ENCODE data around the gene TRIO. TPM values are rescaled to one million over a fixed set of nuclear protein-coding genes. Genes with fewer than 3 reads are reported as not detected.

Gene TRIO
- polyA plus RNA-seq, 1 of the 3 experiments (the other 2 are of a cell fraction): 229 TPM

DNA sequence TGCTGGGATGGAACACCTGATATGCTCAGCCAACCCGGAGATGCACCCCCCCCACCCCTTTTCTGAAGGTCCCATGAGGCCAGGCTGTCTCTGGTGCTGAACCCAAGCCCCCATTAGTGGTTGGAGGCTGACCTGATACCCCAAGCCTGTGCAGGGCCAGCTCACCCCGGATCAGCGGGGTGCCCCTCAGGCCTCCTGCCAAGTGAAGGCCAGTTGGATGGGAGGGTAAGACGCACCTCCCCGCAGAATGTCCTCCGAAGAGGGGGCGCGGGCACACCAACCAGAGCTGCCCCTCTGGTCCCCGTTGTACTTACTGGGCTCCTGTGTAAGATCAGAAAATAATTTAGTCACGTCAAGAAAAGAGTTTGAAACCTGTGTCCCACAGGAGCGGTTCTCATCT, 361.7 kb downstream of the TRIO start:
- Histone ChIP-seq H3K79me2 (ENCODE audit: insufficient read depth) (peaks cover 21% of the 10 kb centered on the region), H3K27me3 (ENCODE audit: insufficient read depth) (no peaks in the 10 kb centered on the region), H3K9me3 (no peaks in the 10 kb centered on the region), H3K36me3 (replicated peaks in 1 of 2; ENCODE audit: control insufficient read depth in 1 of 2, insufficient read depth in 2 of 2, low read length in 1 of 2) (peaks cover 80 to 98% of the 10 kb centered on the region in 2 experiments), H3K4me1 (ENCODE audit: control insufficient read depth in 1 of 2, insufficient read depth in 2 of 2, low read depth in 1 of 2, low read length in 1 of 2) (no peaks in the 10 kb centered on the region), H4K20me1 (ENCODE audit: insufficient read depth) (peaks cover 60% of the 10 kb centered on the region), H3K4me3 (ENCODE audit: low read depth in 2 of 2, low read length in 1 of 2) (no peak overlapping the region), H3F3A (replicated peaks; ENCODE audit: insufficient read depth) (peaks cover 69% of the 10 kb centered on the region), H3K9ac (no peak overlapping the region), H3K4me2 (no peak overlapping the region), H2AFZ (ENCODE audit: low read depth) (no peak overlapping the region), H3K9me2 (no peaks in the 10 kb centered on the region), H3K27ac (ENCODE audit: low read depth in 2 of 2, low read length in 1 of 2) (no peak overlapping the region; a peak in 1 of 4 replicates)
- TF ChIP-seq FOSL2 (IDR thresholded peaks at IDR 0.05; ENCODE audit: borderline replicate concordance, low read depth) (no peak), SIN3A (IDR thresholded peaks at IDR 0.05; ENCODE audit: borderline replicate concordance, low read depth, low read length) (no peak), ELF1 (IDR thresholded peaks at IDR 0.05) (no peak), PBX3 (IDR thresholded peaks at IDR 0.05) (no peak), GATA2 (CRISPR knock-in tag; IDR thresholded peaks at IDR 0.05) (no peak), EP300 (IDR thresholded peaks at IDR 0.05; ENCODE audit: borderline replicate concordance in 1 of 2, low read depth in 1 of 2, low read length in 1 of 2) (no peak)
- TF ChIP-seq, protein P1, sequence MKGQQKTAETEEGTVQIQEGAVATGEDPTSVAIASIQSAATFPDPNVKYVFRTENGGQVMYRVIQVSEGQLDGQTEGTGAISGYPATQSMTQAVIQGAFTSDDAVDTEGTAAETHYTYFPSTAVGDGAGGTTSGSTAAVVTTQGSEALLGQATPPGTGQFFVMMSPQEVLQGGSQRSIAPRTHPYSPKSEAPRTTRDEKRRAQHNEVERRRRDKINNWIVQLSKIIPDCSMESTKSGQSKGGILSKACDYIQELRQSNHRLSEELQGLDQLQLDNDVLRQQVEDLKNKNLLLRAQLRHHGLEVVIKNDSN (IDR thresholded peaks at IDR 0.05; ENCODE audit: borderline replicate concordance, low read depth): no peak
- TF ChIP-seq, protein P2, sequence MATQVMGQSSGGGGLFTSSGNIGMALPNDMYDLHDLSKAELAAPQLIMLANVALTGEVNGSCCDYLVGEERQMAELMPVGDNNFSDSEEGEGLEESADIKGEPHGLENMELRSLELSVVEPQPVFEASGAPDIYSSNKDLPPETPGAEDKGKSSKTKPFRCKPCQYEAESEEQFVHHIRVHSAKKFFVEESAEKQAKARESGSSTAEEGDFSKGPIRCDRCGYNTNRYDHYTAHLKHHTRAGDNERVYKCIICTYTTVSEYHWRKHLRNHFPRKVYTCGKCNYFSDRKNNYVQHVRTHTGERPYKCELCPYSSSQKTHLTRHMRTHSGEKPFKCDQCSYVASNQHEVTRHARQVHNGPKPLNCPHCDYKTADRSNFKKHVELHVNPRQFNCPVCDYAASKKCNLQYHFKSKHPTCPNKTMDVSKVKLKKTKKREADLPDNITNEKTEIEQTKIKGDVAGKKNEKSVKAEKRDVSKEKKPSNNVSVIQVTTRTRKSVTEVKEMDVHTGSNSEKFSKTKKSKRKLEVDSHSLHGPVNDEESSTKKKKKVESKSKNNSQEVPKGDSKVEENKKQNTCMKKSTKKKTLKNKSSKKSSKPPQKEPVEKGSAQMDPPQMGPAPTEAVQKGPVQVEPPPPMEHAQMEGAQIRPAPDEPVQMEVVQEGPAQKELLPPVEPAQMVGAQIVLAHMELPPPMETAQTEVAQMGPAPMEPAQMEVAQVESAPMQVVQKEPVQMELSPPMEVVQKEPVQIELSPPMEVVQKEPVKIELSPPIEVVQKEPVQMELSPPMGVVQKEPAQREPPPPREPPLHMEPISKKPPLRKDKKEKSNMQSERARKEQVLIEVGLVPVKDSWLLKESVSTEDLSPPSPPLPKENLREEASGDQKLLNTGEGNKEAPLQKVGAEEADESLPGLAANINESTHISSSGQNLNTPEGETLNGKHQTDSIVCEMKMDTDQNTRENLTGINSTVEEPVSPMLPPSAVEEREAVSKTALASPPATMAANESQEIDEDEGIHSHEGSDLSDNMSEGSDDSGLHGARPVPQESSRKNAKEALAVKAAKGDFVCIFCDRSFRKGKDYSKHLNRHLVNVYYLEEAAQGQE (IDR thresholded peaks at IDR 0.05; ENCODE audit: low read depth, low read length): no peak
- 94% methylated on average over 6 of the region's 11 CpGs for WGBS (ENCODE audit: low lambda C conversion rate)
- DNase-seq: no peak
- ChIA-PET POLR2A (no interaction called here), CTCF (interaction anchor here (0.6 to 1.9 kb wide), 8 partner anchors 21 to 144 kb away, joined by 3 to 10 read pairs (median 4); no protein-coding TSS in a partner anchor)

GRCh38 chr5:14505310-14506139, 362.4 kb downstream of the TRIO start:
- peak; percentile 64 for DNase-seq
- TF ChIP-seq FOXM1 (IDR thresholded peaks at IDR 0.05; ENCODE audit: low read depth) (no peak), TCF12 (IDR thresholded peaks at IDR 0.05) (no peak), CHD2 (IDR thresholded peaks at IDR 0.05; ENCODE audit: low read length, partially characterized antibody) (no peak), GABPA (IDR thresholded peaks at IDR 0.05; ENCODE audit: low read depth) (no peak), SMC3 (IDR thresholded peaks at IDR 0.05; ENCODE audit: low read depth, low read length) (no peak), IRF3 (IDR thresholded peaks at IDR 0.05; ENCODE audit: low read depth, low read length) (no peak), RXRA (IDR thresholded peaks at IDR 0.05; ENCODE audit: borderline replicate concordance, low read depth) (no peak), RAD21 (IDR thresholded peaks at IDR 0.05; ENCODE audit: low read length) (peak; percentile 36; the same call in 1 of the 2 replicates), PBX3 (IDR thresholded peaks at IDR 0.05) (no peak), MEF2A (IDR thresholded peaks at IDR 0.05; ENCODE audit: borderline replicate concordance, low read depth) (no peak), POLR2AphosphoS5 (IDR thresholded peaks at IDR 0.05; ENCODE audit: low read depth, low read length) (peak; percentile 18; the same call in 1 of the 2 replicates), TAF1 (IDR thresholded peaks at IDR 0.05; ENCODE audit: borderline replicate concordance, low read depth, low read length) (no peak)

More at GRCh38 chr5:14505310-14506139, 362.4 kb downstream of the TRIO start:
- peaks cover 73 to 92% of the 10 kb centered on the region in 2 experiments for H3K36me3 ChIP-seq (replicated peaks in 1 of 2; ENCODE audit: control insufficient read depth in 1 of 2, insufficient read depth in 2 of 2, low read length in 1 of 2)
- no peak overlapping the region for H3K4me3 ChIP-seq (ENCODE audit: low read depth in 2 of 2, low read length in 1 of 2)
- H3K9me3 ChIP-seq: no peaks in the 10 kb centered on the region
- H3K9me2 ChIP-seq: no peaks in the 10 kb centered on the region
- POLR2A ChIA-PET: no interaction called here
- CTCF ChIA-PET: interaction anchor here (0.9 to 1.9 kb wide), 9 partner anchors 21 to 143 kb away, joined by 3 to 10 read pairs (median 3); no protein-coding TSS in a partner anchor
- H2AFZ ChIP-seq (ENCODE audit: low read depth): no peak overlapping the region
- H3K79me2 ChIP-seq (ENCODE audit: insufficient read depth): peaks cover 14% of the 10 kb centered on the region
- 95% methylated on average over 21 of the region's 23 CpGs for WGBS (ENCODE audit: low lambda C conversion rate)
- H3K4me2 ChIP-seq: no peak overlapping the region
- peaks cover 72% of the 10 kb centered on the region for H3F3A ChIP-seq (replicated peaks; ENCODE audit: insufficient read depth)
- H3K27ac ChIP-seq (ENCODE audit: low read depth in 2 of 2, low read length in 1 of 2): no peak overlapping the region; a peak in 1 of 4 replicates
- no peaks in the 10 kb centered on the region for H3K27me3 ChIP-seq (ENCODE audit: insufficient read depth)
- H3K4me1 ChIP-seq (ENCODE audit: control insufficient read depth in 1 of 2, insufficient read depth in 2 of 2, low read depth in 1 of 2, low read length in 1 of 2): no peaks in the 10 kb centered on the region
- peaks cover 62% of the 10 kb centered on the region for H4K20me1 ChIP-seq (ENCODE audit: insufficient read depth)
- H3K9ac ChIP-seq: no peak overlapping the region
